ENCODE results near the gene C1QTNF5.

DNA sequence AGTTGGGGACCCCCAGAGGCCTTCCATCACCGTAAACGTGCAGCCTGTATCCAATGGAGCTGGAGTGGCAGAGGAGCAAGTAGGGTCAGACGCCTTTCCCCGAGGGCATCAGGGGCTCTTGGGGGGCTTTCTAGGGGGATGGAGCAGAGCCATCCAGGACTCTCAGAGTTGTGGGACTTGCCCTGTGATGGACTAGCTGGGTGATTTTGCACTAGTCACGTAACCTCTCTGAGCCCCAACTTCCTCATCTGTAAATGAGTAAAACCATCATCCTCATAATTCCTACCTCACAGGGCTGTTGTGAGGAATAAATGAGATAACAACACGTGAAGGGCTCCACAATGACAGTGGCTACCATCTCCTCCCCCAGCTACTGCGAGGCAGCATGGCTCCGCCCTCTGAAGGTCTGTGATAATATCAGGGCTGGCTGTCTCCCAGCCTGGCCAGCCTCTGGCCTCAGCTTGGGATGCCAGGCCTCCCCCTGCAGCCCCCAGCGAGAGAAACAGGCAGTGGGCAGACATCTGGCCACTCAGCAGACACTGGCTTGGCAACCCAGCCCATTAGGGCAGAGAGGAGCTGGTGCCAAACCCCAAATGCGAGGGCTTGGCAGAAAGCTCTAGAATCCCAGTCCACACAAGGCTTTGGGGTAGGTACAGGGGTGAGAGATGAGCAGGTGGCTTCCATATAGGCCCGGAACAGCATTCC, 34.1 kb upstream of the C1QTNF5 start:
- no peak for TF ChIP-seq POLR2AphosphoS5 (IDR thresholded peaks at IDR 0.05; ENCODE audit: low read depth)
- no peak for TF ChIP-seq CTCF (IDR thresholded peaks at IDR 0.05; ENCODE audit: insufficient read depth, low read length)
- TF ChIP-seq GABPA (IDR thresholded peaks at IDR 0.05; ENCODE audit: low read depth), result no peak

Measured in HL-60 (cell line).